Measurements from ENCODE around the gene TUT1.

DNA sequence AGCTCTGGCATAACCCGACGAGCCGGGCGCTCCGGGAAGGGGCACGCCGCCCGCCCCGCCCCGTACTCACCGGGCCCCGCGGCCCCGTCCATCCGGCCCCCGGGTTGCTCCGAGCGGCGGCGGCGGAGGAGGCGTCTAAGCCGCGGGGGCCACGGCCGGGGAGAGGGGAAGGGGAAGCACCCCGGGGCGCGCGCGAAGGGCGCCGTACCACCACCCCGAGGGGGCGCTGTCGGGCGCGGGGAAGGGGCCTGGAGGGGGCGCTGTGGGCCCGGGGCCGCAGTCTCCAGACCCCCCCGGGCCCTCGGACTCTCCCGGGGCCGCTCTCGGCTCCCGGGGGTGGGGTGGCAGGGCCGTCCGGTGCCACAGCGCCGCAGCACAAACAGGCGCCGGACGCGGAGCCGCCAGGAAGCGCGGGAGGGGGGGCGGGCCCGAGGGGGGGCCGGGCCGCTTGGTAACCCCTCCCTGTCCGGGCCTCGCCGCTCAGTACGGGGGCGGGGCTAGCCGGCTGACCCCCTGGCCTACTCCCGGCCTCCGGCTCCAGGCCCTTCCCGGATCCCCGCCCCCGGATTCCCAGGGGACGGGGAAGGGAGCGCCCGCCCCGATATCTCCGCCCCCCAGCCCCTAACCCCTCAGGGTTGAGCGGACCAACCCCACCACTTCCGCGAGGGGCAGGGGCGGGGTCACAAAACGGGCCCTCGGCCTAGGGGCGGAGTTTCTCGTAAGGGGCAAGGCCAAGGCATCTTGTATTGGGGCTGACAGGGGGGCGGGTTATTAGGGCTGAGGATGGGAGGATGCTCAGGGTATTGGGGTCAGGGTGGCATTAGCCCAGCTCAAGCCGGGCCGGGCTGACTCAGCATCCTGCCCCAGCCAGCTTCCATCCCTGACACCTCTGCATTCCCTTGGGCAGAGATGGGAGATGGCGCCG, 21.3 kb upstream of the TUT1 start, which contains the start of the genes EML3 and ROM1:
- no peak for TF ChIP-seq EP300 (IDR thresholded peaks at IDR 0.05)
- TF ChIP-seq, protein P1, sequence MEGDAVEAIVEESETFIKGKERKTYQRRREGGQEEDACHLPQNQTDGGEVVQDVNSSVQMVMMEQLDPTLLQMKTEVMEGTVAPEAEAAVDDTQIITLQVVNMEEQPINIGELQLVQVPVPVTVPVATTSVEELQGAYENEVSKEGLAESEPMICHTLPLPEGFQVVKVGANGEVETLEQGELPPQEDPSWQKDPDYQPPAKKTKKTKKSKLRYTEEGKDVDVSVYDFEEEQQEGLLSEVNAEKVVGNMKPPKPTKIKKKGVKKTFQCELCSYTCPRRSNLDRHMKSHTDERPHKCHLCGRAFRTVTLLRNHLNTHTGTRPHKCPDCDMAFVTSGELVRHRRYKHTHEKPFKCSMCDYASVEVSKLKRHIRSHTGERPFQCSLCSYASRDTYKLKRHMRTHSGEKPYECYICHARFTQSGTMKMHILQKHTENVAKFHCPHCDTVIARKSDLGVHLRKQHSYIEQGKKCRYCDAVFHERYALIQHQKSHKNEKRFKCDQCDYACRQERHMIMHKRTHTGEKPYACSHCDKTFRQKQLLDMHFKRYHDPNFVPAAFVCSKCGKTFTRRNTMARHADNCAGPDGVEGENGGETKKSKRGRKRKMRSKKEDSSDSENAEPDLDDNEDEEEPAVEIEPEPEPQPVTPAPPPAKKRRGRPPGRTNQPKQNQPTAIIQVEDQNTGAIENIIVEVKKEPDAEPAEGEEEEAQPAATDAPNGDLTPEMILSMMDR (IDR thresholded peaks at IDR 0.05) = peak; percentile 94 to 99 (median 96)

All from upper lobe of left lung (tissue), 4 donors.